Pericardium fibroblast (primary cell): Measurements from ENCODE around the gene TDRD1. TPM values are rescaled to one million over a fixed set of nuclear protein-coding genes. Genes with fewer than 3 reads are reported as not detected.

Experiments used
- total RNA-seq: library from RNA; depleted of rRNA; stranded (reverse); fragments of >200 nt; gene quantifications from 2 replicates; pipeline ENCODE4 v1.2.3, GENCODE V29; 2015

The TDRD1 gene, protein sequence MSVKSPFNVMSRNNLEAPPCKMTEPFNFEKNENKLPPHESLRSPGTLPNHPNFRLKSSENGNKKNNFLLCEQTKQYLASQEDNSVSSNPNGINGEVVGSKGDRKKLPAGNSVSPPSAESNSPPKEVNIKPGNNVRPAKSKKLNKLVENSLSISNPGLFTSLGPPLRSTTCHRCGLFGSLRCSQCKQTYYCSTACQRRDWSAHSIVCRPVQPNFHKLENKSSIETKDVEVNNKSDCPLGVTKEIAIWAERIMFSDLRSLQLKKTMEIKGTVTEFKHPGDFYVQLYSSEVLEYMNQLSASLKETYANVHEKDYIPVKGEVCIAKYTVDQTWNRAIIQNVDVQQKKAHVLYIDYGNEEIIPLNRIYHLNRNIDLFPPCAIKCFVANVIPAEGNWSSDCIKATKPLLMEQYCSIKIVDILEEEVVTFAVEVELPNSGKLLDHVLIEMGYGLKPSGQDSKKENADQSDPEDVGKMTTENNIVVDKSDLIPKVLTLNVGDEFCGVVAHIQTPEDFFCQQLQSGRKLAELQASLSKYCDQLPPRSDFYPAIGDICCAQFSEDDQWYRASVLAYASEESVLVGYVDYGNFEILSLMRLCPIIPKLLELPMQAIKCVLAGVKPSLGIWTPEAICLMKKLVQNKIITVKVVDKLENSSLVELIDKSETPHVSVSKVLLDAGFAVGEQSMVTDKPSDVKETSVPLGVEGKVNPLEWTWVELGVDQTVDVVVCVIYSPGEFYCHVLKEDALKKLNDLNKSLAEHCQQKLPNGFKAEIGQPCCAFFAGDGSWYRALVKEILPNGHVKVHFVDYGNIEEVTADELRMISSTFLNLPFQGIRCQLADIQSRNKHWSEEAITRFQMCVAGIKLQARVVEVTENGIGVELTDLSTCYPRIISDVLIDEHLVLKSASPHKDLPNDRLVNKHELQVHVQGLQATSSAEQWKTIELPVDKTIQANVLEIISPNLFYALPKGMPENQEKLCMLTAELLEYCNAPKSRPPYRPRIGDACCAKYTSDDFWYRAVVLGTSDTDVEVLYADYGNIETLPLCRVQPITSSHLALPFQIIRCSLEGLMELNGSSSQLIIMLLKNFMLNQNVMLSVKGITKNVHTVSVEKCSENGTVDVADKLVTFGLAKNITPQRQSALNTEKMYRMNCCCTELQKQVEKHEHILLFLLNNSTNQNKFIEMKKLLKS
- 0.23 TPM in 1 of 2 replicates, not detected in the other for total RNA-seq

GRCh38 chr10:114179148-114179547 lies at the start of gene TDRD1:
TSS of gene TDRD1 (plus strand) at chr10:114179353. CDS start at chr10:114187832, 8,479 bp downstream.

GRCh38 chr10:114173921-114174694 lies 5.0 kb upstream of the TDRD1 start, which contains the start of gene CCDC186:
TSS of gene CCDC186 (minus strand) at chr10:114174203. CDS start at chr10:114163268, 10,935 bp downstream.

DNA sequence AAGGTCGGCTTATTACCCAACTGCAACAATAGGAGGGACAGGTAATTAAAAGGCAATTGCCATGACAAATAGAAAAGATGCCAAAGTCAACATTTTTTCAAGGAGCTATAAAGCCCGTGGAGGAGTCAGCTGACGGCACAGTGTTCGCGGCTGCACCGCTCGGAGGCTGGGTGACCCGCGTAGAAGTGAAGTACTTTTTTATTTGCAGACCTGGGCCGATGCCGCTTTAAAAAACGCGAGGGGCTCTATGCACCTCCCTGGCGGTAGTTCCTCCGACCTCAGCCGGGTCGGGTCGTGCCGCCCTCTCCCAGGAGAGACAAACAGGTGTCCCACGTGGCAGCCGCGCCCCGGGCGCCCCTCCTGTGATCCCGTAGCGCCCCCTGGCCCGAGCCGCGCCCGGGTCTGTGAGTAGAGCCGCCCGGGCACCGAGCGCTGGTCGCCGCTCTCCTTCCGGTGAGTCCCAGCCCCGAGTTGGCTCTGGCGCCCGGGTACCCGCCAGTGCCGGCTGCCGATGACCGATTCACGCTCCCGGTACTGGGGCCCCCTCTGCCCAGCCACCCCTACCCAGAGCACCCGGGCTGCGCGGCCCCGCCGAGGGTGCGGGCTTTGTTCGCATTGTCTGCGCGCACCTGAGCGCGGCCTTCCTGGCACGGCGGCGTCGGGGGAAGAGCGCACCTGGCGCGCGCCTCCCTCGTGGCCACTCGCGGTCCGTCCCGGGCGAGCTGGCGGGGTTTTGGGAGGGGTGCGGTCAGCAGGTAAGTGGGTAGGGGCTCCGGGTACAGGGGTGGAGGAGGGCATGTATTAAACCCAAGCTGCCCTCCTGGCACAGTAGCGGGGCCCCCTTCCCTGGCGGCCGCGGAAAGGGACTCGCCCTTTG lies 60.2 kb downstream of the TDRD1 start, which contains the start of gene VWA2:
Gene VWA2 (plus strand): TSS at position 138 of the 877 bp plus-strand sequence. CDS start 9,460 bp downstream, outside the sequence.

Other genes starting within 250 kb of the TDRD1 start
- gene ADRB1, start 135.5 kb upstream of the TDRD1 start, total RNA-seq: not detected in 2 replicates
- 5.1 and 5.4 TPM in 2 replicates for gene CCDC186, start 5.2 kb upstream of the TDRD1 start, total RNA-seq
- gene VWA2, start 59.9 kb downstream of the TDRD1 start, total RNA-seq: not detected in 2 replicates
- 0.51 and 7.5 TPM in 2 replicates for gene AFAP1L2, start 225.1 kb downstream of the TDRD1 start, total RNA-seq